ENCODE measurements around the gene MSN.
"Not testable (repeated sequence)": the region's sequence is repeated elsewhere in the genome, so short reads cannot be mapped to it uniquely, and the experiment has no call there.

MSN gene

DNA sequence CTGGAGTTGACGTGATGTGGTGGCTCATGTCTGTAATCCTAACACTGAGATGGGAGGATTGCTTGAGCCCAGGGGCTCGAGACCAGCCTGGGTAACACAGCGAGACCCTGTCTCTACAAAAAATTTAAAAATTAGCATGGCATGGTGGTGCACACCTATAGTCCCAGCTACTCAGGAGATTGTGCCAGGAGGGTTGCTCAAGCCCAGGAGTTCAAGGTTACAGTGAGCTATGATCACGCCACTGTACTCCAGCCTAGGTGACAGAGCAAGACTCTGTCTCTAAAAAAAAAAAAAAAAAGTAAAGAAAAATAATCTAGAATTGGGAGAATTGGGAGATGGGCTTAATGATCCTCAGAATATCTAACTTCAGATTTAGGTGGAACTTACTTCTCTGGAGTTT lies 51.1 kb downstream of the MSN start:
- no peak for DNase-seq (ENCODE audit: low read depth)

DNA sequence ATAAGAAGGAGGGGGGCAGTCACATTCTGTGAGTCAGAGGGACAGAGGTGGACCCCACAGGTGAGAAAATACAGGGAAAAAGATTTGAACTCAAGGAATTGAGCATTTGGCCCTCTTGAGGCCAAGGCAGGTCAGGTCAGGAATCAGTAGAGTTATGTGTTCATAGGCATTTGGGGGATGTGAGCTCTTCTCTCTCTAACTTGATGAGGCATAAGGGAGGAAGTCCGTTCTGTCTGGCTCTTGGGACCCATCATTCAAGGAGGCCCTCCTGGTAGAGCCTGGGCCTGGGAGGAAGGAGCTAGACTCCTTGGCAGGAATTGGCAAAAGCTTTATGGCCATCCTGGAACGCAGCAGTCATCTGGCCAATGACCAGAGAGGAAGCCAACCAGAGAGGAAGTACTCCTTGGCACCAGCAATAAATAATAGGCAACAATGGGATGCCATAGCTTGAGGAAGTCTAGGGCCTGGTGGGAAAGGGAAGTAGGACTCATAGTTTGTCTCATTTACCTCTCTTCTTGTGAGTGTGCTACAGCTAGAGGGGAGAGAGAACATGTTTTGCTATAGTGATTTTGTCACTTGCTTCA lies 53.0 kb downstream of the MSN start:
- DNase-seq (ENCODE audit: low read depth) = no peak

DNA sequence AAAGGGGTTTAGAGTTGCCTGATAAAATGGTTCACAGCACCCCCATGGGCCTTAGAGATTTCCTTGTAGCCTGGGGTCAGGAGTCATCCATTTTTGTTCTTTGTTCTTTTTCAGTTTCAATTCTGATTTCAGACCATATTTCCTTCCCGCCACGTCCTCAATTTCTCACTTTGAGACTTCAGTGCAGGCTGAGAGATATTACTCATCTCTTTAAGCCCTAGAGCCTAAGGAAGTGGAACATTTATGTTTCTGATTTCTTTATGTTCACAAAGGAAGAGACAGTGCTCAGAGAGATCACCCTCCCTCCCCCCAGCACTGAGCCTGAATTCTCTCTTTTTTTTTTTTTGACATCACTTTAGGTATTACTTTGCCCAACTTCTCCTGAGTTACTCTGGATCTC lies 56.3 kb downstream of the MSN start:
- no peak for DNase-seq (ENCODE audit: low read depth)

DNA sequence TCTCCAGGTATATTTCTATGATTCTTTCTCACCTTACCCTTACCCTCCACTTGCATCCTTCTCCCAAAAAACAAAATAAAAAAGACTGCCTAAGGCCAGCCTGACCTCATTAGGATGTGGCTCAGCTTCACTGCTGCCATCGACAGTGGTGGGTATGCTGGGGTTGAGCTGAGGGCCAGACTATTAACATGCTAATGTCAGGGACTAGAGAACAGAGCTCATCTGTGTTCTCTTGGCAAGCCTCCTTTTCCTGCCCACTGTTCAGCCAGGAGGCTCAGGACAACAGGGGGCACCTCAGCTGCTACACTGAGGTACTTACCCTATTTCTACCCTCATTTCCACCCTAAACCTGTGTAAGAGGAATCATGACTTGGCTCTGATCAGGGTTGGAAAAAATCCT lies 59.3 kb downstream of the MSN start:
- no peak for DNase-seq (ENCODE audit: low read depth)

DNA sequence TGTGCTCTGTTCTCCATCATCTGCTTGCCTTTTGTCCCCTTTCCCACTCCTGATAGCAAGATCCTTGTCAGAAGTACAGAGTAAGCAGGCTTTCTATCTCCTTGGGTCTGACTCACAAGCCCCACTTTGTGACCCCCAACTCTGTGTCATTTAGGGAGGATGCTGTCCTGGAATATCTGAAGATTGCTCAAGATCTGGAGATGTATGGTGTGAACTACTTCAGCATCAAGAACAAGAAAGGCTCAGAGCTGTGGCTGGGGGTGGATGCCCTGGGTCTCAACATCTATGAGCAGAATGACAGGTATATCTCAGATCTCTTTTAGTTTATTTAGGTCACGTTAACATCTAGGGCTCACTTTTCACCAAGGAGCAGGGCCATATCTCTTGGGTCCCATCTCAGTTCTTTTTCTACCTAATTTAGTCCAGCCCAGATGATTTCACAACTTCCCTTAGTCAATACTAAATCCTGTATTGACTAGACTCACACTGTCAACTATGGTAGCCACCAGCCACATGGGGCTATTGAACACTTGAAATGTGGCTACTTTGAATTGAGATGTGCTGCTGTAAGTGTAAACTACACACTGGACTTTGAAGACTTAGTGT lies 64.3 kb downstream of the MSN start:
- no peak for DNase-seq (ENCODE audit: low read depth)

- DNase-seq (ENCODE audit: low read depth) = no peak
These were observed 73.5 kb downstream of the MSN start for GRCh38 chrX:65740909-65741308.

- DNase-seq (ENCODE audit: low read depth) = no peak
These were observed 74.4 kb downstream of the MSN start for GRCh38 chrX:65741823-65742222.

DNA sequence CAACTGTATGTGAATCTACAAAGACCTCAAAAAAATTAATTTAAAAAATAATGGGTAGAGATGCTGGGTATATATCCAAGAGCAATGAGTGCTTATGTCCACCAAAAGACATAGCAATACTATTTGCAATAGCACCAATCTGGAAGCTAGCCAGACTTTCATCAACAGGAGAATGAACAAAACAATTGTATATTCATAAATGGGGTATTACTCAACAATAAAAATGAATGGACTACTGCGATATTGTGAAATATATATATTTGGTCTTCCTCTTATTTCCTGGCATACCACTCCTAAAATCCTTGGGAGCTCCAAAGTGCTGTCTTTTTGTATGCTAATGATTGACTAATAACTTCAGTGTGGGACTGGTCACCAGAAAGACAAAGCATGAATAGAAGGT lies 77.5 kb downstream of the MSN start:
- no peak for DNase-seq (ENCODE audit: low read depth)

- no peak for DNase-seq (ENCODE audit: low read depth)
These were observed 78.0 kb downstream of the MSN start for GRCh38 chrX:65745427-65745826.

- no peak for DNase-seq (ENCODE audit: low read depth)
These were observed 78.5 kb downstream of the MSN start for GRCh38 chrX:65745992-65746391.

GRCh38 chrX:65750674-65751469 lies 83.4 kb downstream of the MSN start:
- DNase-seq (ENCODE audit: low read depth) = no peak

DNA sequence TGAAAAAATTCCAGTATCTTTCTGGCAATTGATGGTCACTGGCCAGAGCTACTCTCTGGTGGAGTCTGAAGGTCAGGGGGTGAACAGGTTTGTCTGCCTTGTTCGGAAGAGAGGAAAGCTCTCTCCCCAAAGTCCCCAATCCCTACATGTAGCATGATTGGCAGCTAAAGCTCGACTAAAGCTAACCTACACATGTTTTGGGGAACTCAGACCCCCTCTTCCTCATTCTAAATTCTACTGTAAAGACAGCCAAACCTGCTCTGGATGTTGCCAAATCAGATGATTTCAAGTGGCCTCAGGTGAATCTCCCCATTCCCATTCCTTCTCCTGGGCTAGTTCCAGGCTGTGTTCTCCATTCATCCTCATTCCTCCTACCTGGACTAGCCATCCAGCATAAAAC lies 84.1 kb downstream of the MSN start:
- DNase-seq (ENCODE audit: low read depth) = no peak

- DNase-seq (ENCODE audit: low read depth) = no peak
These were observed 84.8 kb downstream of the MSN start for GRCh38 chrX:65752294-65752693.

DNA sequence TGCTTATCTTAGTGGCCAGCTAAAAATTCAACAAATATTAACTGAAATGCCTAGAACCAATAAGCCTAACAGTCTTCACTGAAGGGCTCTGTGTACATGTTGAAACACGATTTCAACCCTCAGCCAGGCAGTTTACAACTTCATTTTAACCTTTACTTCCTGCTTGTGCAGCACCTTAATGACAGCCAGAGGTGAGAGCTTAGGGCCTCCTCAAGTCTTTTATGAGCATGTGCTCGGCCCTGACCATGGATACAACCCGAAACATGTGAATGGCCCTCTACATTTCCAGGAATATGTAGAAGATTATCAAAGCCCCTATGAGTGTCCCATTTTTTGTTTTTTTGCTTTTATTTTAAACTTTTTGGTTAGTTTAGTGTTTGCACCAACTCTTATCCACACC lies 88.3 kb downstream of the MSN start:
- DNase-seq (ENCODE audit: low read depth) = no peak

- no peak for DNase-seq (ENCODE audit: low read depth)
These were observed 90.5 kb downstream of the MSN start for GRCh38 chrX:65757943-65758342.

- DNase-seq (ENCODE audit: low read depth) = no peak
These were observed 91.1 kb downstream of the MSN start for GRCh38 chrX:65758505-65758904.

GRCh38 chrX:65759525-65759924 lies 92.1 kb downstream of the MSN start:
- DNase-seq (ENCODE audit: low read depth) = not testable (repeated sequence)

- no peak for DNase-seq (ENCODE audit: low read depth)
These were observed 102.3 kb downstream of the MSN start for GRCh38 chrX:65769564-65770292.

DNA sequence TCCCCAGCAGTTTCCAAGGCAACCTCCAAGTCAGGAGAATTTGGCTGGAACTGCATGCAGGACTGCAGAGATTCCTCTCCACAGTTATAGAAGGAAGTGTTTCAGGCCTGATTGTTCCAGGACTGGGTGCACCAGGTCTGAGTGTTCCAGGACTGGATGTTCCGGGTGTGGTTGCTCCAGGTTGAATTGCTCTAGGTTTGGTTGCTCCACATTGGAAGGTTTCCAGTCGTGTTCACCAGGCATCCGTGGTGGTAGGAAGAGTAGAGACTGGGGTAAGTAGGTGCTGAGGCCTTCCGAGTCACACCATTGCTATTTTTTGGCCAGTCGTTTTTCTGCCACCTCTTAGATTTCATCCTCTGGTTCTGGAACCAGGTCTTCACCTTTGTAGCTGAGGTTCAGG lies 105.4 kb downstream of the MSN start:
- DNase-seq (ENCODE audit: low read depth) = no peak

DNA sequence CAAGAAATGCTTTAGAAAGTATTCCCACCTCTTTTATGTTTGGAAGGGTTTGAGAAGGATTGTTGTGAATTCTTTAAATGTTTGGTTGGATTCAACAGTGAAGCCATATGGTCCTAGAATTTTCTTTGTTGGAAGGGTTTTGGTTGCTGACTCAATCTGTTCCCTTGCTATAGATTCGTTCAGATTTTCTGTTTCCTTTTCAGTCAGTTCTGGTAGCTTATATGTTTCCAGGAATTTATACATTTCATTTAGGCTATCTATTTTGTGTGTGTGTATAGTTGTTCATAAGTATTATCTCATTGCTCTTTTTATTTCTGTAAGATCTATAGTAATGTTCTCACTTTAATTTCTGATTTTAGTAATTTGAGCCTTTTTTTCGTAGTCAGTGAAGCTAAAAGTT lies 114.4 kb downstream of the MSN start:
- DNase-seq (ENCODE audit: low read depth) = no peak

DNA sequence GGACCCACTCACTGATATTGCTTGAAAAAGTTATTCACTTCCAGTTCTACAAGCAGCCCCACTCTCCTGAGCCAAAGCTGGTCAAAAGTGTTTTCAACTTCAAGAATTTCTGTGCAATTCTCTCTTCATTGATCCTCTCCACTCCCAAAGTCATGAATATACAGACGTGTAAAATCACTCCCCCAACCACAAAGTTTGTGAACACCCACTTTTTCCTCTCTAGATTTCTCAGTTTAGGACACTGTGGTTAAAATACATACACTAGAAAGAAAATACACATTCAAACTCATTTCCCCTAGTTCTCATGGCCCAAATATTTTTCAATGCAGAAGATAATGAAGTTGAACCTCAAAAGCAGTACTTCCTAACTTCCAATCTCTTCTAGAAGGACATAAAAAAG lies 116.3 kb downstream of the MSN start:
- DNase-seq (ENCODE audit: low read depth) = no peak

Data from stromal cell of bone marrow (primary cell).